ENCODE results near the gene CYP19A1.

- TF ChIP-seq CTCF (IDR thresholded peaks at IDR 0.05) (no peak), EZH2 (IDR thresholded peaks at IDR 0.05) (no peak), EZH2phosphoT487 (IDR thresholded peaks at IDR 0.05) (no peak)
These were observed 75.9 kb downstream of the CYP19A1 start for GRCh38 chr15:51262463-51262862.
